ENCODE results near the gene RBM33.

RBM33 gene

GRCh38 chr7:155603858-155604503 is 40.5 kb upstream of the RBM33 start:
- no peak overlapping the region for H3K9ac ChIP-seq (ENCODE audit: low read length)
- no peak overlapping the region for H4K8ac ChIP-seq (ENCODE audit: low read length)

GRCh38 chr7:155604504-155604997 is 39.9 kb upstream of the RBM33 start:
- H3K4ac ChIP-seq (ENCODE audit: low read depth in 1 of 2, low read length in 2 of 2): no peak overlapping the region
- WGBS: 92% methylated on average over 7 of the region's 8 CpGs
- no peak overlapping the region for H2AFZ ChIP-seq (ENCODE audit: low read depth, low read length)
- no peak overlapping the region for H2BK5ac ChIP-seq (ENCODE audit: low read depth, low read length, poor library complexity, severe bottlenecking)
- H2BK12ac ChIP-seq (ENCODE audit: low read length in 2 of 2): no peak overlapping the region
- no peak overlapping the region for H2BK15ac ChIP-seq (ENCODE audit: low read depth, poor library complexity, severe bottlenecking)
- no peak overlapping the region for H3K4me3 ChIP-seq (ENCODE audit: insufficient read depth in 1 of 2, low read depth in 1 of 2, low read length in 2 of 2)
- H3K27ac ChIP-seq (ENCODE audit: low read length, poor library complexity, severe bottlenecking): no peak overlapping the region
- H3K23ac ChIP-seq (ENCODE audit: low read length in 2 of 2): no peak overlapping the region
- no peak overlapping the region for H3K14ac ChIP-seq (ENCODE audit: low read length in 2 of 2)
- no peak overlapping the region for H2BK120ac ChIP-seq (ENCODE audit: low read depth, low read length)
- H3K36me3 ChIP-seq (ENCODE audit: control insufficient read depth in 1 of 2, insufficient read depth in 2 of 2, low read depth in 1 of 2, low read length in 2 of 2): no peaks in the 10 kb centered on the region
- H2AK5ac ChIP-seq (ENCODE audit: low read length, severe bottlenecking): no peak overlapping the region
- peaks cover 0 to 30% of the 10 kb centered on the region in 2 experiments for H3K27me3 ChIP-seq (ENCODE audit: control insufficient read depth in 1 of 2, insufficient read depth in 1 of 2, low read length in 2 of 2)
- H3K4me1 ChIP-seq (ENCODE audit: control insufficient read depth, insufficient read depth, low read depth, low read length): no peaks in the 10 kb centered on the region
- H3K18ac ChIP-seq (ENCODE audit: low read depth in 1 of 2, low read length in 2 of 2): no peak overlapping the region
- H4K8ac ChIP-seq (ENCODE audit: low read length): no peak overlapping the region
- no peak overlapping the region for H4K91ac ChIP-seq (ENCODE audit: low read length)
- no peaks in the 10 kb centered on the region for H3K79me1 ChIP-seq (replicated peaks; ENCODE audit: low read length, poor library complexity, severe bottlenecking)
- no peak for DNase-seq
- H3K9ac ChIP-seq (ENCODE audit: low read length): no peak overlapping the region
- H3K4me2 ChIP-seq (ENCODE audit: low read length, poor library complexity, severe bottlenecking): no peak overlapping the region
- no peaks in the 10 kb centered on the region for H3K9me3 ChIP-seq (ENCODE audit: control insufficient read depth, low read length)

More at GRCh38 chr7:155603858-155604503, 40.5 kb upstream of the RBM33 start:
- H2BK5ac ChIP-seq (ENCODE audit: low read depth, low read length, poor library complexity, severe bottlenecking): no peak overlapping the region
- H4K91ac ChIP-seq (ENCODE audit: low read length): no peak overlapping the region
- H3K79me1 ChIP-seq (replicated peaks; ENCODE audit: low read length, poor library complexity, severe bottlenecking): no peaks in the 10 kb centered on the region
- no peak for DNase-seq
- H3K4ac ChIP-seq (ENCODE audit: low read depth in 1 of 2, low read length in 2 of 2): no peak overlapping the region
- H3K27me3 ChIP-seq (ENCODE audit: control insufficient read depth in 1 of 2, insufficient read depth in 1 of 2, low read length in 2 of 2): peaks cover 0 to 34% of the 10 kb centered on the region in 2 experiments
- H3K23ac ChIP-seq (ENCODE audit: low read length in 2 of 2): no peak overlapping the region
- H3K36me3 ChIP-seq (ENCODE audit: control insufficient read depth in 1 of 2, insufficient read depth in 2 of 2, low read depth in 1 of 2, low read length in 2 of 2): no peaks in the 10 kb centered on the region
- no peak overlapping the region for H2AK5ac ChIP-seq (ENCODE audit: low read length, severe bottlenecking)
- H3K4me2 ChIP-seq (ENCODE audit: low read length, poor library complexity, severe bottlenecking): no peak overlapping the region
- H3K14ac ChIP-seq (ENCODE audit: low read length in 2 of 2): no peak overlapping the region
- H2BK12ac ChIP-seq (ENCODE audit: low read length in 2 of 2): no peak overlapping the region
- no peaks in the 10 kb centered on the region for H3K4me1 ChIP-seq (ENCODE audit: control insufficient read depth, insufficient read depth, low read depth, low read length)
- H3K18ac ChIP-seq (ENCODE audit: low read depth in 1 of 2, low read length in 2 of 2): no peak overlapping the region
- H3K4me3 ChIP-seq (ENCODE audit: insufficient read depth in 1 of 2, low read depth in 1 of 2, low read length in 2 of 2): no peak overlapping the region
- no peak overlapping the region for H3K27ac ChIP-seq (ENCODE audit: low read length, poor library complexity, severe bottlenecking)
- no peak overlapping the region for H2AFZ ChIP-seq (ENCODE audit: low read depth, low read length)
- H3K9me3 ChIP-seq (ENCODE audit: control insufficient read depth, low read length): no peaks in the 10 kb centered on the region
- 86% methylated on average over 17 of the region's 18 CpGs for WGBS
- H2BK120ac ChIP-seq (ENCODE audit: low read depth, low read length): no peak overlapping the region
- H2BK15ac ChIP-seq (ENCODE audit: low read depth, poor library complexity, severe bottlenecking): no peak overlapping the region

- Histone ChIP-seq H2BK15ac (ENCODE audit: low read depth, poor library complexity, severe bottlenecking) (no peak overlapping the region), H3K14ac (ENCODE audit: low read length in 2 of 2) (no peak overlapping the region), H3K79me1 (replicated peaks; ENCODE audit: low read length, poor library complexity, severe bottlenecking) (no peaks in the 10 kb centered on the region), H2AFZ (ENCODE audit: low read depth, low read length) (no peak overlapping the region), H3K27me3 (ENCODE audit: control insufficient read depth in 1 of 2, insufficient read depth in 1 of 2, low read length in 2 of 2) (peaks cover 4 to 5% of the 10 kb centered on the region in 2 experiments), H3K4me3 (ENCODE audit: insufficient read depth in 1 of 2, low read depth in 1 of 2, low read length in 2 of 2) (no peak overlapping the region), H4K8ac (ENCODE audit: low read length) (no peak overlapping the region), H3K4ac (ENCODE audit: low read depth in 1 of 2, low read length in 2 of 2) (no peak overlapping the region), H3K23ac (ENCODE audit: low read length in 2 of 2) (no peak overlapping the region), H3K9me3 (ENCODE audit: control insufficient read depth, low read length) (no peaks in the 10 kb centered on the region), H3K4me1 (ENCODE audit: control insufficient read depth, insufficient read depth, low read depth, low read length) (peaks cover 1% of the 10 kb centered on the region), H2BK5ac (ENCODE audit: low read depth, low read length, poor library complexity, severe bottlenecking) (no peak overlapping the region), H3K27ac (ENCODE audit: low read length, poor library complexity, severe bottlenecking) (no peak overlapping the region), H2AK5ac (ENCODE audit: low read length, severe bottlenecking) (no peak overlapping the region), H3K9ac (ENCODE audit: low read length) (no peak overlapping the region), H2BK120ac (ENCODE audit: low read depth, low read length) (no peak overlapping the region), H2BK12ac (ENCODE audit: low read length in 2 of 2) (no peak overlapping the region), H3K36me3 (ENCODE audit: control insufficient read depth in 1 of 2, insufficient read depth in 2 of 2, low read depth in 1 of 2, low read length in 2 of 2) (no peaks in the 10 kb centered on the region), H3K18ac (ENCODE audit: low read depth in 1 of 2, low read length in 2 of 2) (no peak overlapping the region), H3K4me2 (ENCODE audit: low read length, poor library complexity, severe bottlenecking) (no peak overlapping the region), H4K91ac (ENCODE audit: low read length) (no peak overlapping the region)
- DNase-seq: no peak
- 85% methylated on average over 11 of the region's 12 CpGs for WGBS
These were observed 35.3 kb upstream of the RBM33 start for GRCh38 chr7:155609185-155609584.

GRCh38 chr7:155610633-155611193 is 33.7 kb upstream of the RBM33 start:
- Histone ChIP-seq H3K79me1 (replicated peaks; ENCODE audit: low read length, poor library complexity, severe bottlenecking) (no peaks in the 10 kb centered on the region), H3K4me2 (ENCODE audit: low read length, poor library complexity, severe bottlenecking) (no peak overlapping the region), H2AK5ac (ENCODE audit: low read length, severe bottlenecking) (no peak overlapping the region), H3K9me3 (ENCODE audit: control insufficient read depth, low read length) (no peaks in the 10 kb centered on the region), H2AFZ (ENCODE audit: low read depth, low read length) (no peak overlapping the region), H3K4ac (ENCODE audit: low read depth in 1 of 2, low read length in 2 of 2) (no peak overlapping the region), H3K18ac (ENCODE audit: low read depth in 1 of 2, low read length in 2 of 2) (no peak overlapping the region), H2BK12ac (ENCODE audit: low read length in 2 of 2) (no peak overlapping the region), H3K14ac (ENCODE audit: low read length in 2 of 2) (no peak overlapping the region), H3K4me3 (ENCODE audit: insufficient read depth in 1 of 2, low read depth in 1 of 2, low read length in 2 of 2) (no peak overlapping the region), H3K4me1 (ENCODE audit: control insufficient read depth, insufficient read depth, low read depth, low read length) (peaks cover 1% of the 10 kb centered on the region), H4K91ac (ENCODE audit: low read length) (no peak overlapping the region), H3K36me3 (ENCODE audit: control insufficient read depth in 1 of 2, insufficient read depth in 2 of 2, low read depth in 1 of 2, low read length in 2 of 2) (no peaks in the 10 kb centered on the region), H2BK15ac (ENCODE audit: low read depth, poor library complexity, severe bottlenecking) (no peak overlapping the region), H3K23ac (ENCODE audit: low read length in 2 of 2) (no peak overlapping the region), H4K8ac (ENCODE audit: low read length) (no peak overlapping the region), H3K27me3 (ENCODE audit: control insufficient read depth in 1 of 2, insufficient read depth in 1 of 2, low read length in 2 of 2) (peaks cover 4 to 5% of the 10 kb centered on the region in 2 experiments), H3K9ac (ENCODE audit: low read length) (no peak overlapping the region), H3K27ac (ENCODE audit: low read length, poor library complexity, severe bottlenecking) (no peak overlapping the region), H2BK5ac (ENCODE audit: low read depth, low read length, poor library complexity, severe bottlenecking) (no peak overlapping the region), H2BK120ac (ENCODE audit: low read depth, low read length) (no peak overlapping the region)
- WGBS: 58% methylated on average over 11 of the region's 11 CpGs
- no peak for DNase-seq
